Ishikawa (cell line): ENCODE data around the gene HSD17B12.

Experiments used
- CEBPB ChIP-seq: IDR thresholded peaks from 2 replicates; pipeline ENCODE4 v1.6.1; 2012
- CREB1 ChIP-seq: IDR thresholded peaks from 2 replicates; pipeline ENCODE4 v1.6.1; 2012; ENCODE audit warnings: low read depth
- EGR1 ChIP-seq: IDR thresholded peaks from 2 replicates; pipeline ENCODE4 v1.6.1; 2012
- EP300 ChIP-seq: IDR thresholded peaks from 2 replicates; pipeline ENCODE4 v1.6.1; 2012; ENCODE audit warnings: borderline replicate concordance
- FOXM1 ChIP-seq: IDR thresholded peaks from 2 replicates; pipeline ENCODE4 v1.6.1; 2012; ENCODE audit warnings: low read depth, borderline replicate concordance
- NFIC ChIP-seq: IDR thresholded peaks from 2 replicates; pipeline ENCODE4 v1.6.1; 2012
- RAD21 ChIP-seq: IDR thresholded peaks from 2 replicates; pipeline ENCODE4 v1.6.1; 2012; ENCODE audit warnings: low read depth
- TAF1 ChIP-seq: IDR thresholded peaks from 2 replicates; pipeline ENCODE4 v1.6.1; 2012; ENCODE audit warnings: low read depth, mild to moderate bottlenecking
- TCF12 ChIP-seq: IDR thresholded peaks from 2 replicates; pipeline ENCODE4 v1.6.1; 2012; ENCODE audit warnings: low read depth
- TEAD4 ChIP-seq: IDR thresholded peaks from 2 replicates; pipeline ENCODE4 v1.6.1; 2012
- USF1 ChIP-seq: IDR thresholded peaks from 2 replicates; pipeline ENCODE4 v1.6.1; 2012
- YY1 ChIP-seq: IDR thresholded peaks from 2 replicates; pipeline ENCODE4 v1.6.1; 2012; ENCODE audit warnings: low read depth
- ZBTB7A ChIP-seq: IDR thresholded peaks from 2 replicates; pipeline ENCODE4 v1.6.1; 2012; ENCODE audit warnings: low read depth
- TF ChIP-seq, protein P1 (sequence below): IDR thresholded peaks from 2 replicates; pipeline ENCODE4 v1.6.1; 2012; ENCODE audit warnings: low read depth, mild to moderate bottlenecking
- TF ChIP-seq, protein P2 (sequence below): IDR thresholded peaks from 2 replicates; pipeline ENCODE4 v1.6.1; 2012

Gene HSD17B12

DNA sequence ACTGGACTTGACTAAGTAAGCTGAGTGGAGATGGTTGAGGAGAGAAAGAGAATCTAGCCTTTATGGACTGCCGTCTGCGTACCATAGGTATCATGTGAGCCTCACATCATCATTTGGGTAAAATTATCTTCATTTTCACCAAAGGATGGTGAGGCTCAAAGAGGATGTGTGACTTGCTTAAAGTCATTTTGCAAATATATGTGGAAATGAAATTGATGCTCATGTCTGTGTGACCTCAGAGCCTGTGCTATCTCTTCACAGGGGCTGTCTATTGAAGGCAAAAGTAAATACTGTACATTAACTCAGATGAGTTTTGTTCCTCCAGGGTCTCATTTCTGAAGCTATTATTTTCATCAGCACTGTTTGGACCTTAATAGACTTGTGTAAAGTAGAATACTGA is 116.8 kb downstream of the HSD17B12 start:
- TF ChIP-seq, protein P1, sequence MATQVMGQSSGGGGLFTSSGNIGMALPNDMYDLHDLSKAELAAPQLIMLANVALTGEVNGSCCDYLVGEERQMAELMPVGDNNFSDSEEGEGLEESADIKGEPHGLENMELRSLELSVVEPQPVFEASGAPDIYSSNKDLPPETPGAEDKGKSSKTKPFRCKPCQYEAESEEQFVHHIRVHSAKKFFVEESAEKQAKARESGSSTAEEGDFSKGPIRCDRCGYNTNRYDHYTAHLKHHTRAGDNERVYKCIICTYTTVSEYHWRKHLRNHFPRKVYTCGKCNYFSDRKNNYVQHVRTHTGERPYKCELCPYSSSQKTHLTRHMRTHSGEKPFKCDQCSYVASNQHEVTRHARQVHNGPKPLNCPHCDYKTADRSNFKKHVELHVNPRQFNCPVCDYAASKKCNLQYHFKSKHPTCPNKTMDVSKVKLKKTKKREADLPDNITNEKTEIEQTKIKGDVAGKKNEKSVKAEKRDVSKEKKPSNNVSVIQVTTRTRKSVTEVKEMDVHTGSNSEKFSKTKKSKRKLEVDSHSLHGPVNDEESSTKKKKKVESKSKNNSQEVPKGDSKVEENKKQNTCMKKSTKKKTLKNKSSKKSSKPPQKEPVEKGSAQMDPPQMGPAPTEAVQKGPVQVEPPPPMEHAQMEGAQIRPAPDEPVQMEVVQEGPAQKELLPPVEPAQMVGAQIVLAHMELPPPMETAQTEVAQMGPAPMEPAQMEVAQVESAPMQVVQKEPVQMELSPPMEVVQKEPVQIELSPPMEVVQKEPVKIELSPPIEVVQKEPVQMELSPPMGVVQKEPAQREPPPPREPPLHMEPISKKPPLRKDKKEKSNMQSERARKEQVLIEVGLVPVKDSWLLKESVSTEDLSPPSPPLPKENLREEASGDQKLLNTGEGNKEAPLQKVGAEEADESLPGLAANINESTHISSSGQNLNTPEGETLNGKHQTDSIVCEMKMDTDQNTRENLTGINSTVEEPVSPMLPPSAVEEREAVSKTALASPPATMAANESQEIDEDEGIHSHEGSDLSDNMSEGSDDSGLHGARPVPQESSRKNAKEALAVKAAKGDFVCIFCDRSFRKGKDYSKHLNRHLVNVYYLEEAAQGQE = no peak

- TF ChIP-seq CEBPB = no peak
- no peak for TF ChIP-seq FOXM1
- TF ChIP-seq ZBTB7A = no peak
- no peak for TF ChIP-seq TCF12
Observed at GRCh38 chr11:43797866-43798265, 117.3 kb downstream of the HSD17B12 start.

GRCh38 chr11:43802509-43802908 is 122.0 kb downstream of the HSD17B12 start:
- TF ChIP-seq TAF1 (no peak), RAD21 (peak; percentile 19; the same call in 1 of the 2 replicates)

DNA sequence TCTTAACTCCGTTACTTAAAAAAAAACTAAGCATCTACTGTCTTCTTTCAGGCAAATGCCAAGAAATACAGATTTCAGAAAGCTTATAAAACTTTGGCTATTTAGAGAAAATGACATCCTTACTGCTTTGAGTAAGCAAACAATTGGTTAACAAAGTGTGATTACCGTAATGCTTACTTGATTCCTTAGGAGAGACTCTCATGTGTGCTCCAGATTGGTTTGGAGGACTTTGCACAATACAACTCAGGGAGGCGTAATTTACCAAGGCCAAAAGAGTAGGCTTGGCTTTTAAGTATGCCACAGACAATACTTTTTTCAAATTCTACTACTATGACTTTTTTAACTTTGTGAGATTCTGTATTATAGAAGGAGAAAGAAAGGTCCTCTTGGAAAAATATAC is 123.2 kb downstream of the HSD17B12 start:
- TF ChIP-seq, protein P1 = no peak
- no peak for TF ChIP-seq EGR1
- TF ChIP-seq TAF1 = no peak
- TF ChIP-seq EP300 = no peak
- TF ChIP-seq USF1 = no peak
- TF ChIP-seq CEBPB = no peak

GRCh38 chr11:43806976-43807375 is 126.4 kb downstream of the HSD17B12 start:
- no peak for TF ChIP-seq FOXM1
- TF ChIP-seq, protein P1 = no peak
- no peak for TF ChIP-seq NFIC
- TF ChIP-seq ZBTB7A = no peak
- no peak for TF ChIP-seq YY1
- no peak for TF ChIP-seq TEAD4
- TF ChIP-seq CREB1 = no peak
- no peak for TF ChIP-seq CEBPB
- TF ChIP-seq RAD21 = no peak
- TF ChIP-seq TAF1 = no peak
- TF ChIP-seq, protein P2, sequence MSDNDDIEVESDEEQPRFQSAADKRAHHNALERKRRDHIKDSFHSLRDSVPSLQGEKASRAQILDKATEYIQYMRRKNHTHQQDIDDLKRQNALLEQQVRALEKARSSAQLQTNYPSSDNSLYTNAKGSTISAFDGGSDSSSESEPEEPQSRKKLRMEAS = no peak
- TF ChIP-seq EP300 = no peak
- no peak for TF ChIP-seq EGR1
- no peak for TF ChIP-seq TCF12
- no peak for TF ChIP-seq USF1

- no peak for TF ChIP-seq CREB1
Observed at GRCh38 chr11:43810929-43811596, 130.5 kb downstream of the HSD17B12 start.
